H1 (cell line): ENCODE results near the gene C11orf42. TPM values are rescaled to one million over a fixed set of nuclear protein-coding genes. Genes with fewer than 3 reads are reported as not detected.

Source experiments
- HDAC2 ChIP-seq, 2 experiments: fragments of 300-600 bp in 1 of 2; sonication (generic) in 1 of 2; IDR thresholded peaks; 2 replicates each; pipeline ENCODE4 v1.6.1; 2011 to 2012; ENCODE audit warnings: low read depth in 2 of 2, low read length in 2 of 2, mild to moderate bottlenecking in 2 of 2, moderate library complexity in 2 of 2, borderline replicate concordance in 1 of 2, inconsistent platforms in 1 of 2
- RBBP5 ChIP-seq: IDR thresholded peaks from 2 replicates; pipeline ENCODE4 v1.7.1; 2012; ENCODE audit warnings: low read depth, mild to moderate bottlenecking, inconsistent platforms, low read length, moderate library complexity, borderline replicate concordance
- RNF2 ChIP-seq: fragments of 200-900, 300-1000 bp; sonication (generic); IDR thresholded peaks from 2 replicates; pipeline ENCODE4 v1.7.1; 2016; ENCODE audit warnings: borderline replicate concordance, low read depth, mild to moderate bottlenecking, antibody characterized with exemption, low read length; ENCODE audit not compliant: poor library complexity, severe bottlenecking; ENCODE audit errors: missing control alignments
- TAF1 ChIP-seq: IDR thresholded peaks from 2 replicates; pipeline ENCODE4 v1.6.1; 2011; ENCODE audit warnings: mild to moderate bottlenecking, low read depth, low read length
- USF2 ChIP-seq: IDR thresholded peaks from 2 replicates; pipeline ENCODE4 v1.6.1; 2011; ENCODE audit warnings: low read length, improper control_type of control experiment
- polyA plus RNA-seq, 7 experiments: library from polyadenylated mRNA; depleted of rRNA in 3 of 7; stranded (reverse) in 5 of 7; unstranded in 2 of 7; fragments of >200 nt in 5 of 7; fragments of 200-250 nt in 2 of 7; gene quantifications; 1 replicate in 5 of 7; 2 replicates in 1 of 7; 4 replicates in 1 of 7; pipeline versions ENCODE4 v1.2.1 to v1.2.3, GENCODE V29; 2011 to 2013; ENCODE audit warnings: missing spikeins in 2 of 7, mixed read lengths in 2 of 7
- total RNA-seq: library from RNA; stranded (reverse); fragmentation: NEBNext Ultra II Directional; extraction: Animal tissue kit (Norgen Biotek cat#: 25700); gene quantifications from 2 replicates; pipeline ENCODE4 v1.2.1, GENCODE V29; 2021

C11orf42 gene
- total and polyA plus RNA-seq, 2 of the 8 experiments (the other 6 are each of a cell fraction or from before 2014, with no cell fraction given): not detected

DNA sequence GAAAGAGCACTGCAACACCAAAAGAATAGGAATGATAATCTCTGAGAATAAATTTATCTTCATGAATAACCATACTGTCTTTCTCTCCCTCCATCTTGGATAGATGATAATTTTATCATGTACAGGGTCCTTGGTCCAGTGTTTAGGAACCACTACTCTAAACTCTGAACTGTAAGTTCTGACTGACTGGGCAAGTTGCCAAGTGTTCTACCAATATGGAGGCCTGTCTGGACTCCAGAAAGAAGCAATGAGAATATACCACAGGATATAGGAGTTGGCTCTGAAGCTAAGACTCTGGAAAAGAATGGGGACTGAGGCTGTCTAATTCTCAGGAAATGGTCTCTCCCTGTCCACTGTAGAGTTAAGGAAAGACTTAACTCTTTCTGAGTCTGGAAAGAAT, 27.5 kb downstream of the C11orf42 start (continued):
- TF ChIP-seq HDAC2 (IDR thresholded peaks at IDR 0.05; ENCODE audit: borderline replicate concordance in 1 of 2, low read depth in 2 of 2, low read length in 2 of 2) (no peak), USF2 (no peak), TAF1 (no peak), RBBP5 (no peak), RNF2 (no peak)
